Lung (tissue), 13 donors: ENCODE results near the gene TBKBP1. TPM values are rescaled to one million over a fixed set of nuclear protein-coding genes. Genes with fewer than 3 reads are reported as not detected.

Experiments
- ATAC-seq: fragments of 200-7000 bp; cut with Tn5 transposase; one replicate; pipeline ENCODE4 v1.9.1; 2020; ENCODE audit warnings: moderate number of reproducible peaks; ENCODE audit not compliant: insufficient read depth, low FRiP score
- DNase-seq, 3 donors: peaks; one replicate each; pipeline ENCODE4 v3.0.0-alpha.2; 2013 to 2017
- H3K27ac ChIP-seq, 2 donors: one replicate each; pipeline ENCODE4 v1.5.1; 2013; ENCODE audit warnings: mild to moderate bottlenecking in 2 of 2, moderate library complexity in 2 of 2, control low read depth in 1 of 2, inconsistent platforms in 1 of 2, low read depth in 1 of 2, low read length in 1 of 2
- H3K27me3 ChIP-seq, 3 donors: one replicate each; pipeline ENCODE4 v1.5.1; 2013; ENCODE audit warnings: low read length in 2 of 3; ENCODE audit not compliant: control insufficient read depth in 3 of 3, insufficient read depth in 3 of 3
- H3K36me3 ChIP-seq, 4 donors: one replicate each; pipeline ENCODE4 v1.5.1; 2013; ENCODE audit warnings: low read length in 4 of 4, mild to moderate bottlenecking in 1 of 4, moderate library complexity in 1 of 4; ENCODE audit not compliant: control insufficient read depth in 4 of 4, insufficient read depth in 4 of 4
- H3K4me1 ChIP-seq, 5 donors: one replicate each; pipeline ENCODE4 v1.5.1; 2013; ENCODE audit warnings: low read length in 5 of 5, mild to moderate bottlenecking in 2 of 5, moderate library complexity in 1 of 5; ENCODE audit not compliant: control insufficient read depth in 5 of 5, insufficient read depth in 5 of 5
- H3K4me3 ChIP-seq: one replicate; pipeline ENCODE4 v1.5.1; 2013; ENCODE audit warnings: mild to moderate bottlenecking, control low read depth, moderate library complexity
- H3K9ac ChIP-seq, 2 donors: one replicate each; pipeline ENCODE4 v1.5.1; 2013; ENCODE audit warnings: low read length in 2 of 2, control low read depth in 1 of 2; ENCODE audit not compliant: insufficient read depth in 1 of 2
- H3K9me3 ChIP-seq, 4 donors: one replicate each; pipeline ENCODE4 v1.5.1; 2013; ENCODE audit warnings: low read length in 3 of 4, mild to moderate bottlenecking in 1 of 4, moderate library complexity in 1 of 4; ENCODE audit not compliant: control insufficient read depth in 4 of 4, insufficient read depth in 3 of 4
- WGBS, 2 donors: extraction: QIAGEN DNeasy Blood & Tissue Kit; methylation state at CpG; one replicate each; pipeline ENCODE4 v1.1.7; 2013; 5-methylcytosine and 5-hydroxymethylcytosine counted together
- polyA plus RNA-seq, 2 donors: library from polyadenylated mRNA; stranded (reverse); fragments of 200-250 nt; gene quantifications; one replicate each; pipeline ENCODE4 v1.2.1, GENCODE V29; 2013
- small RNA-seq: library from RNA; depleted of rRNA; stranded (forward); fragments of <200 nt; gene quantifications from one replicate; pipeline ENCODE3, GENCODE V24; 2014; ENCODE audit warnings: low replicate concordance
- total RNA-seq, 2 donors: library from RNA; depleted of rRNA in 1 of 2; stranded (reverse); fragments of >200 nt in 1 of 2; gene quantifications; one replicate each; pipeline ENCODE4 v1.2.1, GENCODE V29; 2014 to 2021
- TF ChIP-seq, protein P1 (sequence below): IDR thresholded peaks from 2 replicates; pipeline ENCODE4 v1.5.1; 2012; ENCODE audit warnings: mild to moderate bottlenecking; ENCODE audit errors: control extremely low read depth, extremely low read depth
- donor health status: control.
- donor health status: control.
- donor health status: Bipolar disorder and iron deficiency.
- donor health status: healthy.
- donor health status: DM: yes; HTN: yes; CAD: no.

Gene TBKBP1
- total and polyA plus RNA-seq, 4 donors: 9.0 to 14.0 (median 12.1) TPM

DNA sequence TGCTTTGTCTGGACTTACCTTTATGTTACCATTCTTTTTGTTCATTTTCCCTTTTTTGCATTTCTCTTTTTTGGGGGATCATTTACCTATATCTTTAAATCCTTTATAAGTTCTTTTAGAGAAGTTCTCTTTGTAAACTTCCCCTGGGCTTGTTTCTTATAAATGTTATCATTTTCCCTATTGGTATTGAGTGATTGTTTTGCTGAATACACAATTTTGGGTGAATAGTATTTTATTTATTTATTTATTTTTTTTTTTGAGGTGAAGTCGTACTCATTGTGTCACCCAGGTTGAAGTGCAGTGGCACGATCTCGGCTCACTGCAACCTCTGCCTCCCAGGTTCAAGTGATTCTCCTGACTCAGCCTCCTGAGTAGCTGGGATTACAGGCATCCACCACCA is 57.5 kb downstream of the TBKBP1 start:
- Histone ChIP-seq H3K9me3 (peaks cover 0 to 5% (median 1%) of the 10 kb centered on the region in 4 donors), H3K27ac (no peak overlapping the region), H3K4me3 (no peak overlapping the region), H3K9ac (no peak overlapping the region), H3K4me1 (no peaks in the 10 kb centered on the region), H3K36me3 (no peaks in the 10 kb centered on the region), H3K27me3 (peaks cover 0 to 10% (median 5%) of the 10 kb centered on the region in 3 donors)
- WGBS, 2 donors: 81 to 95% methylated on average over 3 of the region's 3 CpGs
- TF ChIP-seq, protein P1, sequence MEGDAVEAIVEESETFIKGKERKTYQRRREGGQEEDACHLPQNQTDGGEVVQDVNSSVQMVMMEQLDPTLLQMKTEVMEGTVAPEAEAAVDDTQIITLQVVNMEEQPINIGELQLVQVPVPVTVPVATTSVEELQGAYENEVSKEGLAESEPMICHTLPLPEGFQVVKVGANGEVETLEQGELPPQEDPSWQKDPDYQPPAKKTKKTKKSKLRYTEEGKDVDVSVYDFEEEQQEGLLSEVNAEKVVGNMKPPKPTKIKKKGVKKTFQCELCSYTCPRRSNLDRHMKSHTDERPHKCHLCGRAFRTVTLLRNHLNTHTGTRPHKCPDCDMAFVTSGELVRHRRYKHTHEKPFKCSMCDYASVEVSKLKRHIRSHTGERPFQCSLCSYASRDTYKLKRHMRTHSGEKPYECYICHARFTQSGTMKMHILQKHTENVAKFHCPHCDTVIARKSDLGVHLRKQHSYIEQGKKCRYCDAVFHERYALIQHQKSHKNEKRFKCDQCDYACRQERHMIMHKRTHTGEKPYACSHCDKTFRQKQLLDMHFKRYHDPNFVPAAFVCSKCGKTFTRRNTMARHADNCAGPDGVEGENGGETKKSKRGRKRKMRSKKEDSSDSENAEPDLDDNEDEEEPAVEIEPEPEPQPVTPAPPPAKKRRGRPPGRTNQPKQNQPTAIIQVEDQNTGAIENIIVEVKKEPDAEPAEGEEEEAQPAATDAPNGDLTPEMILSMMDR: no peak
- DNase-seq (no peak), ATAC-seq (no peak)

DNA sequence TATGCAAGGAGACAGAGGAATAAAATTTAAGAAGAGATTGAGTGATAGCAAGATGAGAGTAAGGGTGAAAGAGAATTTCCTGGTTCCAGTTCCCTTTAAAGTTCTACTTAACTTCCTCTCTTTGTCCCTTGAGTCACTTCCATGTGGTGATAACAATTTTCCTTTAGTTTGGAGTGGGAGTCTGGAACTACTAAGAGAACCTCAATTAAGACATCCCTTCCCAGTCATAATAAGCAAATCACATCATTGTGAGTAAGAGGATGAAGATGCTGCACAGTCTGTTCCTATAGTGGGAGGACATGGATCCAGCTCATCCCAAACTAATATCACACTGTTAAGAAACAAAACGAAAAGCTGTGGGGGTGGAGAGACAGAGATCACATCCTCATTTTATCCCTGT is 63.4 kb downstream of the TBKBP1 start:
- Histone ChIP-seq H3K27me3 (no peaks in the 10 kb centered on the region), H3K27ac (no peak overlapping the region), H3K9me3 (peaks cover 0 to 8% (median 3%) of the 10 kb centered on the region in 4 donors), H3K4me3 (no peak overlapping the region), H3K36me3 (no peaks in the 10 kb centered on the region), H3K9ac (no peak overlapping the region), H3K4me1 (no peaks in the 10 kb centered on the region)
- DNase-seq (no peak), ATAC-seq (no peak)
- 33 to 50% methylated on average over 1 of the region's 1 CpG for WGBS, 2 donors
- TF ChIP-seq, protein P1: no peak

DNA sequence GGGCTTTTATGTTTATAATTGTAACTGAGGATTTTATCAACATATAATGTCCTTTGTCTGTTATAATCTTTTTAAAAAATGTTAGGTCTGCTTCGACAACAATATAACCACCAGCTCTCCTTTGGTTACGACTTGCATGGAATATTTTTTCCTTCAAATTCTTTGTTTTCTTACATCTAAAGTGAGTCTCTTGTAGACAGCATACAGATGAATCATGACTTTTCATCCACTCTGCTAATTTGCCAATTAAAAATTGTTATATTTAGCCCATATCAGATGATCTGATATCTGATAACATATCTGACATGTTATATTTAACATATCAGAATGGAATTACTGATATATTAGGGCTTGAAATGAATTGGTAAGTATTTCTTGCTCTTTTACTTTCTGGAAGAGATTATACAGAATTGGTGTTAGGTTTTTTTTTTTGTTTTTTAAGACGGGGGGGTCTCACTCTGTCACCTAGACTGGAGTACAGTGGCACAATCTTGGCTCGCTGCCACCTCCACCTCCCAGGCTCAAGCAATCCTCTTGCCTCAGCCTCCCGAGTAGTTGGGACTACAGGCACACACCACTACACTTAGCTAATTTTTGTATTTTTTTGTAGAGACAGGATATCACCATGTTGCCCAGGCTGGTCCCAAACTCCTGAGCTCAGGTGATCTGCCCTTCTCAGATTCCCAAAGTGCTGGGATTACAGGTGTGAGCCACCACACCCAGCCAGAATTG is 66.6 kb downstream of the TBKBP1 start:
- H3K9me3 ChIP-seq: peaks cover 0 to 12% (median 3%) of the 10 kb centered on the region in 4 donors
- H3K36me3 ChIP-seq: no peaks in the 10 kb centered on the region
- DNase-seq: no peak
- H3K27me3 ChIP-seq: no peaks in the 10 kb centered on the region
- no peak overlapping the region for H3K9ac ChIP-seq
- no peak overlapping the region for H3K4me3 ChIP-seq
- no peak for ATAC-seq
- 80 to 81% methylated on average over 5 of the region's 5 CpGs for WGBS, 2 donors
- TF ChIP-seq, protein P1: no peak
- no peaks in the 10 kb centered on the region for H3K4me1 ChIP-seq
- H3K27ac ChIP-seq: no peak overlapping the region

Small RNA genes lying within 50 kb of the gene (small RNA-seq; reads per million reads assigned to genes)
- not detected for gene AC015674.1

Other genes starting within 250 kb of the TBKBP1 start
- gene NPEPPS, start 163.1 kb upstream of the TBKBP1 start, total RNA-seq: 100 to 1,000 TPM in 1 of 2 donors, 10 to 100 TPM in 1; 93.8 to 245 TPM
- 10 to 100 TPM; 30.1 to 36.9 TPM for gene NPEPPS, start 163.1 kb upstream of the TBKBP1 start, polyA plus RNA-seq
- gene KPNB1, start 44.2 kb upstream of the TBKBP1 start, total RNA-seq: 100 to 1,000 TPM; 205 to 258 TPM
- 100 to 1,000 TPM in 1 of 2 donors, 10 to 100 TPM in 1; 40.1 to 112 TPM for gene KPNB1, start 44.2 kb upstream of the TBKBP1 start, polyA plus RNA-seq
- 1 to 10 TPM in 1 of 2 donors, under 1 TPM in 1; 0.77 to 2.0 TPM for gene TBX21, start 39.1 kb downstream of the TBKBP1 start, total RNA-seq
- gene TBX21, start 39.1 kb downstream of the TBKBP1 start, polyA plus RNA-seq: under 1 TPM; 0.53 to 0.82 TPM
- 10 to 100 TPM in 1 of 2 donors, 1 to 10 TPM in 1; 9.3 to 25.3 TPM for gene OSBPL7, start 127.6 kb downstream of the TBKBP1 start, total RNA-seq
- gene OSBPL7, start 127.6 kb downstream of the TBKBP1 start, polyA plus RNA-seq: 10 to 100 TPM in 1 of 2 donors, 1 to 10 TPM in 1; 7.6 to 12.7 TPM
- gene MRPL10, start 137.4 kb downstream of the TBKBP1 start, total RNA-seq: 10 to 100 TPM; 18.4 to 32.9 TPM
- gene MRPL10, start 137.4 kb downstream of the TBKBP1 start, polyA plus RNA-seq: 10 to 100 TPM; 27.6 to 38.3 TPM
- gene LRRC46, start 137.5 kb downstream of the TBKBP1 start, total RNA-seq: 10 to 100 TPM in 1 of 2 donors, 1 to 10 TPM in 1; 9.6 to 25.3 TPM
- 10 to 100 TPM in 1 of 2 donors, 1 to 10 TPM in 1; 9.3 to 11.8 TPM for gene LRRC46, start 137.5 kb downstream of the TBKBP1 start, polyA plus RNA-seq
- 10 to 100 TPM; 26.7 to 37.8 TPM for gene SCRN2, start 147.1 kb downstream of the TBKBP1 start, total RNA-seq
- gene SCRN2, start 147.1 kb downstream of the TBKBP1 start, polyA plus RNA-seq: 10 to 100 TPM; 22.8 to 61.7 TPM
- 1 to 10 TPM; 2.5 to 4.5 TPM for gene SP6, start 157.0 kb downstream of the TBKBP1 start, total RNA-seq
- 1 to 10 TPM; 2.3 to 4.4 TPM for gene SP6, start 157.0 kb downstream of the TBKBP1 start, polyA plus RNA-seq
- gene SP2, start 202.1 kb downstream of the TBKBP1 start, total RNA-seq: 10 to 100 TPM in 1 of 2 donors, 1 to 10 TPM in 1; 4.9 to 19.9 TPM
- gene SP2, start 202.1 kb downstream of the TBKBP1 start, polyA plus RNA-seq: 10 to 100 TPM in 1 of 2 donors, 1 to 10 TPM in 1; 5.8 to 16.4 TPM
- gene PNPO, start 247.4 kb downstream of the TBKBP1 start, total RNA-seq: 10 to 100 TPM in 1 of 2 donors, 1 to 10 TPM in 1; 9.3 to 43.9 TPM
- gene PNPO, start 247.4 kb downstream of the TBKBP1 start, polyA plus RNA-seq: 10 to 100 TPM; 10.9 to 11.5 TPM